A673 (cell line): Measurements from ENCODE around the gene PTTG2.

ENCODE experiments used
- EZH2 ChIP-seq: fragments of 200-600 bp; sonication (generic); IDR thresholded peaks from 2 replicates; pipeline ENCODE4 v1.6.1; 2017; ENCODE audit warnings: borderline replicate concordance, low read depth, mild to moderate bottlenecking, mixed read lengths, antibody characterized with exemption, low read length; ENCODE audit not compliant: poor library complexity, severe bottlenecking
- TF ChIP-seq, protein P1 (sequence below): fragments of 300-800, 200-600 bp; sonication (generic); conservative IDR thresholded peaks from 2 replicates; pipeline ENCODE4 v1.5.1; 2017; ENCODE audit warnings: low read depth, mild to moderate bottlenecking, antibody characterized with exemption, low read length, moderate library complexity, mixed read lengths

DNA sequence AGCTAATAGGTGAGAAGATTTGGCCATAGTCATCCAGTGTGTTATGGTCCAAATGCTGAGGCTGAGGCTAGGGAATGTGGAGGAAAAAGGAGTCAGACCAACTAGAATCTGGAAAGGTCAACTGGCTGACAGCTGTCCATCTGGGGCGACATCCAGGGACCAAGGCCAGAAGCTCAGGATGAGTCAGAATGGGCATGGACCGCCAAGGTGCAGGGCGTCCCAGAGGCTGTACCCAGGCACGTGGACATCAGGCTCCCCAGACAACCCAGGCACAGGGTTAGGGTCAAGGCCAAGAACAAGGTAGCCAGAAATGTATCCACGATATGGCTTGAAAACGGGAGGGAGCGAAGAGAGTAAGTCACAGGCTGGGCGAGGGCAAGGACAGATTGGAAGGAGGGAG, 26.1 kb upstream of the PTTG2 start:
- TF ChIP-seq, protein P1, sequence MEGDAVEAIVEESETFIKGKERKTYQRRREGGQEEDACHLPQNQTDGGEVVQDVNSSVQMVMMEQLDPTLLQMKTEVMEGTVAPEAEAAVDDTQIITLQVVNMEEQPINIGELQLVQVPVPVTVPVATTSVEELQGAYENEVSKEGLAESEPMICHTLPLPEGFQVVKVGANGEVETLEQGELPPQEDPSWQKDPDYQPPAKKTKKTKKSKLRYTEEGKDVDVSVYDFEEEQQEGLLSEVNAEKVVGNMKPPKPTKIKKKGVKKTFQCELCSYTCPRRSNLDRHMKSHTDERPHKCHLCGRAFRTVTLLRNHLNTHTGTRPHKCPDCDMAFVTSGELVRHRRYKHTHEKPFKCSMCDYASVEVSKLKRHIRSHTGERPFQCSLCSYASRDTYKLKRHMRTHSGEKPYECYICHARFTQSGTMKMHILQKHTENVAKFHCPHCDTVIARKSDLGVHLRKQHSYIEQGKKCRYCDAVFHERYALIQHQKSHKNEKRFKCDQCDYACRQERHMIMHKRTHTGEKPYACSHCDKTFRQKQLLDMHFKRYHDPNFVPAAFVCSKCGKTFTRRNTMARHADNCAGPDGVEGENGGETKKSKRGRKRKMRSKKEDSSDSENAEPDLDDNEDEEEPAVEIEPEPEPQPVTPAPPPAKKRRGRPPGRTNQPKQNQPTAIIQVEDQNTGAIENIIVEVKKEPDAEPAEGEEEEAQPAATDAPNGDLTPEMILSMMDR = no peak
- TF ChIP-seq EZH2 = no peak
